HG02840 (cell line): ENCODE results near the gene IFNAR2.
"Not testable (repeated sequence)": the region's sequence is repeated elsewhere in the genome, so short reads cannot be mapped to it uniquely, and the experiment has no call there.

Experiments
- ATAC-seq: cut with Tn5 transposase; IDR thresholded peaks from one replicate; pipeline ENCODE4 v1.9.1; 2021; ENCODE audit warnings: mild to moderate bottlenecking, moderate library complexity, moderate number of reproducible peaks; ENCODE audit not compliant: unreplicated experiment, low FRiP score

The IFNAR2 gene

DNA sequence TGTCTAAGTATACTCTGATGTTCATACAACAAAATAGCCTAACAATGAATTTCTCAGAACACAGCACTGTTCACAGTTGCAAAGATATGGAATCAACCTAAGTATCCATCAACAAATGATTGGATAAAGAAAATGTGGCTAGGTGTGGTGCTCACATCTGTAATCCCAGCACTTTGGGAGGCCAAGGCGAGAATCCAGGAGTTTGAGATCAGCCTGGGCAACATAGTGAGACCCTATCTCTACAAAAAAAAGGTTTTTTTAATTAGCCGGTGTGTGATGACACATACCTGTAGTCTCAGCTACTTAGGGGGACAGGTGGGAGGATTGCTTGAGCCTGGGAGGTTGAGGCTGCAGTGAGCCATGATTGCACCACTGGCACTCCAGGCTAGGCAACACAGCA is 10.7 kb downstream of the IFNAR2 start:
- ATAC-seq = no peak

DNA sequence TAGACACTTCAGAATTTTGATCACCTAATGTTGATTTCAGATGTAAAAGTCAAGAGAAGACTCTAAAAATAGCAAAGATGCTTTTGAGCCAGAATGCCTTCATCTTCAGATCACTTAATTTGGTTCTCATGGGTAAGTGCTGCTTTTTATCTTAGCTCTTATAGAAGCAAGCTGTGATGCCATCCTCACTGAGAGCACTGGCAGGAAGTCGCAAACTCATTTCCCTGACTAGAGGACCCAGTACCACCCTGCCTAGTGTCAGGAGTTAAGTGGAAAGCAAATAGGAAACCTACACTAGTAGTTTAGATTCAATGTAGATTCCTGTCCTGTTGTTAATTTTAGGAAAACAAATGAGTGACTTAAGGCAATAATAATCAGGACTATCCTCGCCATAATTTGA is 12.1 kb downstream of the IFNAR2 start:
- no peak for ATAC-seq

DNA sequence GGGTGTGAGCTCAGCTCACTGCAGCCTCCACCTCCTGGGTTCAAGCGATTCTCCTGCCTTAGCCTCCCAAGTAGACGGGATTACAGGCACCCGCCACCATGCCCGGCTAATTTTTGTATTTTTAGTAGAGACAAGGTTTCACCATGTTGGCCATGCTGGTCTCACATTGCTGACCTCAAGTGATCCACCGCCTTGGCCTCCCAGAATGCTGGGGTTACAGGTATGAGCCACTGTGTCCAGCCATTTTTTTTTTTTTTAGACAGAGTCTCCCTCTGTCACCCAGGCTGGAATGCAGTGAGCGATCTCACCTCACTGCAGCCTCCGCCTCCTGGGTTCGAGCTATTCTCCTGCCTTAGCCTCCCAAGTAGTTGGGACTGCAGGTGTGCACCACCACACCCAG is 13.1 kb downstream of the IFNAR2 start:
- not testable (repeated sequence) for ATAC-seq

DNA sequence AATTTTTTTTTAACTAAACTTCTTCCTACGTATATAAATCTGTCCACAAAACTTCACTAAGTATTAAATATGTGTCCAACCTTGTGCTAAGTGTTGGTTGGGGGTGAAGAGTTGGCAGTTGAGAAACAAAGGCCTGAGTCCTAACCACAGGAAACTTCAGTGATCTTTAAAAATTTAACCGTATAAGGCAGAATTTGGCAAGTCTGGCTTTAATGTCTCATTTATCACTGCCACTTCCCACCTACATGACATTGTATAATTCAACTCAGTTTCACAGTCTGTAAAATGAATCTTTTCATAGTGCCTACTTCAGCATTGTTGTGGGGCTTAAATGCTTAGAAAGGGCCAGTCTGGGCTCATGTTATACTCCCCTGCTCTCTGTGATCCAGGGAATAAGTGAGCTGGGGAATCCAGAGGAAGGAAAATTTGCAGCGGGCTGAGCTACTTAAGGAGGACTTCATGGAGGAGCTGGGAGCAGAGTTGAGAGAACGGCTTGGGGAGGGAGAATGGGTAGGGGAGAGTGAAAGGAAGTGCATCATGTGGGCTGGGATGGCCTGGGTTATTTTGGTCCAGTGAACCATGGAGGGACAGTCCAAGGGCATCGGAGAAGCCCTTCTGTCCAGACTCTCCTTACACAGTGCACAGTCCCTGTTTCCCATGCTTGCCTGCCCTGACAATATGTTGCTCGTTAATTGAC is 14.5 kb downstream of the IFNAR2 start:
- ATAC-seq = no peak

DNA sequence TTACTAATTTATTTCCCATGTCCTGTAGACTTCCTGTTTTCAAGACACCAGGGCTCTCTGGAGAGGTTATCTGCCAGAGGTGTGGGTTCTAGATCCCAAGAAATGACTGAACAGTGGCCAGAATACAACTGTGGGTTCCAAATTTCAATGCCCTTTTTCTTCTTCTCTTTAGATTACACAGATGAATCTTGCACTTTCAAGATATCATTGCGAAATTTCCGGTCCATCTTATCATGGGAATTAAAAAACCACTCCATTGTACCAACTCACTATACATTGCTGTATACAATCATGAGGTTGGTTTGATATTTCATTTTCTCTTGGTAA is 15.0 kb downstream of the IFNAR2 start:
- ATAC-seq = no peak

DNA sequence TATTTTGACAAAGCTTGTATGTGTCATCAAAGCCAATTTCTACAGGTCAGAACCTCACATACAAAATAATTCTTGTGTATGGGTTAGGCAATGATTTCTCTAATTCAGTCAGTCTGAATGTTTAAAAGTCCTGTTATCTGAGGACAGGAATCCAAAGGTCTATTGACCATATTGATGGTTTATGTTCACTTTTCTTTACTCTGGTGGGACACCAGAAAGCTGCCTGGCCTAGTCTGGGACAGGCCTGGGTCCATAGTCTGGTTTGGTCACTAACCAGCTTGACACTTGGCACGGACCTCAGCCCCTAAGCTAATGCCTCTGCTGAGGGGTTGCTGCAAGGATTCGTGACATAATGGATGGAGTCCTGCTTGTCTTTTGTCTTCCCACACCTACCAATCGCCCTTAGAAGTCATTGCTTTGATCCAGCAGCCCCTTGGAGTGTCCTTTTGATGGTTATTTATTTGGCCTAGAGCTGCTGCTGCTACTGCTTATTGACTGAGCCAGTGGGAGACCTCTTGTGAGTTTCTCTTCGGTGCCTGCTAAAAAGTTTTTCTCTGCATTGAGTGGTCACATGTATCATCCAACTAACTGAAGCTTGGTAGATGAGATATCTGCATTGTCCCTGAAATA is 15.7 kb downstream of the IFNAR2 start:
- ATAC-seq = no peak

DNA sequence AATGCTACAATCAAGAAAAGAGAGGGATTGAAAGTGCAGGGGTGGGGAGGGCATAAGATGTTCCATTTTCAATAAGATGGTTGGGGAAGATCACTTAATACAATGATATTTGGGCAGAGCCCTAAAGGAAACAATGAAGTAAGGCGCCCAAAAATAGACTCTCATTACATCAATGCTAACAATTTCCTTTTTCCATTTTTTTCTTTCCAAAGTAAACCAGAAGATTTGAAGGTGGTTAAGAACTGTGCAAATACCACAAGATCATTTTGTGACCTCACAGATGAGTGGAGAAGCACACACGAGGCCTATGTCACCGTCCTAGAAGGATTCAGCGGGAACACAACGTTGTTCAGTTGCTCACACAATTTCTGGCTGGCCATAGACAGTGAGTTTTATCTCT is 16.8 kb downstream of the IFNAR2 start:
- no peak for ATAC-seq

DNA sequence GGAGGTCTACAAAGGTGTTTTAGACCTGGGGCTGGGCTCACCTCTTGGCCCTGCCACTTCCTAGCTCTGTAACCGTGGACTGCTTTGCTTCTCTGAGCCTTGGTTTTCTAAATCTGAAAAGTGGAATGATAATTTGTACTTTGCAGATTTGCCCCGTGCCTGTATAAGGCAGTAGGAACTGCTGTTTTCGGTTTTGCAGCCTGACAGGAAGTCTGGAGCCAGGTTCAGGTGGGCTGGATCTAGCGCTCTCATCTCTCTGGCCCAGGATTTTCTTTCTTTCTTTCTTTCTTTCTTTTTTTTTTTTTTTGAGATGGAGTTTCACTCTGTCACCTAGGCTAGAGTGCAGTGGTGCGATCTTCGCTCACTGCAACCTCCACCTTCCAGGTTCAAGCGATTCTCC is 17.2 kb downstream of the IFNAR2 start:
- no peak for ATAC-seq

DNA sequence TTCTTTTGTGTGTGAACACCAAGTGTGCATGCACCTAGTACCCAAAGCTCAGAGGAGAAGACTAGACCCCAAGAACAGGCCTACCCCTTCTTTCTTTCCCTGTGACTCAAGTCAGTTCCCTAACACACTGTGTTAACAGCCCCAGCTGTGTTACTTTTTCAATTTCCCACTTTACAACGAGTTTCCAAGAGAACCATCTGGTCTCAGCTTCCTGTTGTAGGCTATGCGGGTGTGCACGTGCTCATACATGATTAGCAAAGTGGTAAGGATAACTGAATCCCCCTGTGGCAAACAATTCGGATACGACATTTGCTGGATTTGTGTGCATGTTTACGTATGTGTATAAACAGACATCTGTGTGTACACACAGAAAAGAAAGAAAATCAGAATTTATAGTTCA is 17.9 kb downstream of the IFNAR2 start:
- ATAC-seq = no peak

DNA sequence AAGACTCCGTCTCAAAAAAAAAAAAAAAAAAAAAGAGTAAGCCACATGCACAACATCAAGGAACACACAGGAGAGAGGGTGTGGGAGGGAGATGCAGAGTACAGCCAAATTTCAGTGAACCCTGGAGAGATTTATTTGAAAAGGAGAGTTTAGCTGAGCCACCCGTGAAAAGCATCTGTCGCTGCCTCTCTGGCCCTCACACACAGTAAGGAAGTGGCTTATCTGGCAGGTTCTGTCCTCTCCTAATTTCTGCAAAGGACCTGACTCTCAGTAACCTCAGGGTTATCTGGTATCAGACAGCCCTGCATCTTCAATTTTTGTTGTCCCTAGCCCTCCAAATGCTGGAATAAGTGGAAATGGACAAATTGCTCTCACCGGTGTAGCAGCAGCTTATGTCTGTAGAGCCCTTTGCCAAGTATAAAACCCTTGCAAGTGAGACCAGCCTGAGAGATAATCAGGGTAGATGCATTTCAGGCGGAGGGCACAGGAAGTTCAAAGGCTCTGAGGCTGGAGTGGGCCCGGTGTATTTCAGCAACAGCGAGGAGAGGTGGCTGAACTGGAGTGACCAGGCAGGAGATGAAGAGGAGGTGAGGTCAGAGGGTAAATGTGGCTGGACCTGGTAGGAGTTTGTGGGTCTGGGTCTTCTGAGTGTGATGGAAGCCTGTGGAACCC is 19.7 kb downstream of the IFNAR2 start:
- no peak for ATAC-seq

DNA sequence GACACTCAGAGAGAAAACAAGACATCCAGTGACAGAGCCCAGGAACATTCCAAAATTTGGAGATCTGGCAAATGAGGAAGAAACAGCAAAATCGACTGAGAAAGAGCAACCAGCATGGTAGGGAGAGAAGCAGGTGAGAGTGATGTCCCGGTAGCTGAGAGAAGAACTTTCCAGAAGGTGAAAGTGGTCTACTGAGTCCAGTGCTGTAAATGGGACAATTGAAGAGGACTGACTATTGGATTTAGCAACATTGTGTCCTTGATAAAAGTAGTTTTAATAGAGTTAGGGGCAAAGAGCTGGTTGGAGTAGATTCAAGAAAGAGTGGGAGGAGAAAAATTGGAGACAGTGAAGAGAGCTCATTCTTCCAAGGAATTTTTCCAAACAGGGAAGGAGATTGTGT is 21.4 kb downstream of the IFNAR2 start:
- ATAC-seq = no peak

DNA sequence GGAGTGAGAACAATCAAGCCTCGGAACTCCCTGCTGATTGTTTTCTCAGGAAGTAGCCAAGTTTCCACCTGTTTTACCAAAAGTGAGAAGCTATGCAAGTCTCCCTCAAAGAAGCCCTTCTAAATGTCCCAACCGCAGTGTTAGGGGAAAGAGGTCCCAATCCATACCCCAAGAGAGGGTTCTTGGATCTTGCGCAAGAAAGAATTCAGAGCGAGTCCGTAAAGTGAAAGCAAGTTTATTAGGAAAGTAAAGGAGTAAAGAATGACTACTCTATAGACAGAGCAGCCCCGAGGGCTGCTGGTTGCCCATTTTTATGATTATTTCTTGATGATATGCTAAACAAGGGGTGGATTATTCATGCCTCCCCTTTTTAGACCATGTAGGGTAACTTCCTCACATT is 23.6 kb downstream of the IFNAR2 start:
- not testable (repeated sequence) for ATAC-seq

DNA sequence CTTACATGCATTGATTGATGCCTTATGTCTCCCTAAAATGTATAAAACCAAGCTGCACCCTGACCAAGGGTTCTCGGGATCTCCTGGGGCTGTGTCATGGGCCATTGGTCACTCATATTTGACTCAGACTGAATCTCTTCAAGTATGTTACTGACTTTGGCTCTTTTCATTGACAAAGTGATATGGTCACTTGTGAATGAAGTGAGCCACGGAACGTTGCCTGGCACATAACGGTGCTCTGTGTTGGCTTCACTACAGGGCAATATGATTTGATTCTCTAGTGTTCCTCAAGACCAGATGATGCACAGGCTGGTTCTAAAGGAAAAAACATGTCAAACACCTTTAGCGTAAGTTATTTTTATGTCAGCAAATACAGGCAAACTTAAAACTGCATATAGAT is 25.0 kb downstream of the IFNAR2 start:
- ATAC-seq = no peak

DNA sequence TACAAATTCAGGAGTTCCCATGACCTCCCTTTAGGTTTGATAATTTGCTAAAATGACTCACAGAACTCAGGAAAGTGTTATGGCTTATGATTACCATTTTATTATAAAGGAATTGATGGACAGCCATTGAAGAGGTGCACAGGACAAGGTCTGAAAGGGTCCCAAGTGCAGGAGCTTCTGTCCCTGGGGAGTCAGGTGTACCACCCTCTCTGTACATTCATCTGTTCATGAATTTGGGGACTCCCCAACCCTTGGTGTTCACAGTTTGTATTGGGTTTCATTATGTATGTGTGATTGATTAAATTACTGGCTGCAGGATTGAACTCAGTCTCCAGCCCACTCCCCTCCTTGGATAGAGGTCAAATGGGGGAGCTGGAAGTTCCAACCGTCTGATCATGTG is 25.7 kb downstream of the IFNAR2 start:
- no peak for ATAC-seq

DNA sequence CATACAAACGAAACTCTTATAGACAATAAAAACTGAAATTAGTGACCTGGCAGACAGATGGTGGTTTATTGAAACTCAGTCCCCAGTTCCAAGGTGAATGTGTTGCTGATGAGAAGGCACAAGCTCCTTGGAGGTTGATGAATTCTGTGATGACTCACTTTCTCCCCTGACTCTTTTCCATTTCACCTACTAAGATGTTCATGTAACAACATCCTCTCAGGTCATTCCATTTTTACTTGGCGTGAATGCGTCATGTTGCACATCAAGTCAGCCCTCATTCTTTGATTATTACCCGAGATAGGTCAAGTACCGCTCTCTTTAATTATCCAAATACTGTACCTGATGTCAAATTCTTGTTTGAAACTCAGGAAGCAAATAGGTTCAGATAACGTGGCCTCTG is 26.3 kb downstream of the IFNAR2 start:
- ATAC-seq = no peak

DNA sequence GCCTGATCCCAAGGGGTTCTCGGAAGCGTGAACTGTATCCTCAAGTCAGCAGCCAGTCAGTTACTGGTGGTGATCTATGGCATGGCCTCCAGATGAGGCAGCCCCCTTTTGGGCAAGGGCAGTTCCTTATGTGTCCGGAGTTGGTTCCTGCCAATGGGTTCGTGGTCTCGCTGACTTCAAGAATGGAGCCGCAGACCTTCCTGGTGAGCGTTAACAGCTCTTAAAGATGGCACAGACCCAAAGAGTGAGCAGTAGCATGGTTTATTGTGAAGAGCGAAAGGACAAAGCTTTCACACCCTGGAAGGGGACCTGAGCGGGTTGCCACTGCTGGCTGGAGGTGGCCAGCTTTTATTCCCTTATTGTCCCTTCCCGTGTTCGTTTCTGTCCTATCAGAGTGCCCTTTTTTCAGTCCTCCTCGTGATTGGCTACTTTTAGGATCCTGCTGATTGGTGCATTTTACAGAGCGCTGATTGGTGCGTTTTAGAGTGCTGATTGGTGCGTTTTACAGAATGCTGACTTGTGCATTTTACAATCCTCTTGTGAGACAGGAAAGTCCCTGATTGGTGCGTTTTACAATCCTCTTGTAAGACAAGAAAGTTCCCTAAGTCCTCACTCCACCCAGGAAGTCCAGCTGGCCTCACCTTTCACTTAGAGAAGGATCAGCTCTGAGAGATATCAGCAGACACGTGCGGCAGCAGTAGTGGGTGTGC is 27.5 kb downstream of the IFNAR2 start:
- ATAC-seq = no peak

DNA sequence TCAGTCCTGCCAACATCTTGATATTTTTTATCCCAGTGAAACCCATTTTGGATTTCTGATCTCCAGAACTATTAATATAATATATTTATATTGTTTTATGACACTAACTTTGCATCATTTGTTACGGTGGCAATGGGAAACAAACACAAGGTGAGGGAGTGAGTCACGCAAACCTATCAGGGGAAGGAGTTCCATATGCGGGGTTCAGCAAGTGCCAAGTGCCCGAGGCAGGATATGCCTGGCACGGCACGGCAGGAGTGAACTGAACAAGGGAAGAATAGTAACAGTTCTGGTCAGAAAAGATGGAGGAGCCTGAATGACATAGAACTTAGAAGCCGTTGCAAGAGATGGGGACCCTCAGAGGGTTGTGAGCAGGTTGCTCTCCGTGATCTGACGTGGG is 28.7 kb downstream of the IFNAR2 start:
- no peak for ATAC-seq

DNA sequence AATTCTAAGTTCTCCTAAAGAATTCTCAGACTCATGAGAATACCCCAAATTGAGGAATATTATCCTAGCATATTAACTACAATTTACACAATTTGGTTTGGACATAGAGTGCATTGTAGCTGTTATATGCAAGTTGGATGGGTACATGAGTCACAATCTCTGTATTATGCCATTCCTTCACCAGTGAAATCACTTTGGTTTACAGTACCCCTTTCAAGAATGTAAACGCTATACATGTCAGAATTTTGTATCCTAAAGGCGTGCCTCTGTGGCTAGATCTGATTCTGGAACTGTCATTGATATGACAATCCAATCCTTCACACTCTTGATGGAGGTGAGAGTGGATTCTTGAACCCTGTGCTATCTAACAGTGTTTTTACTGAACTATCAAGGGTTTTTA is 29.7 kb downstream of the IFNAR2 start:
- ATAC-seq = no peak

DNA sequence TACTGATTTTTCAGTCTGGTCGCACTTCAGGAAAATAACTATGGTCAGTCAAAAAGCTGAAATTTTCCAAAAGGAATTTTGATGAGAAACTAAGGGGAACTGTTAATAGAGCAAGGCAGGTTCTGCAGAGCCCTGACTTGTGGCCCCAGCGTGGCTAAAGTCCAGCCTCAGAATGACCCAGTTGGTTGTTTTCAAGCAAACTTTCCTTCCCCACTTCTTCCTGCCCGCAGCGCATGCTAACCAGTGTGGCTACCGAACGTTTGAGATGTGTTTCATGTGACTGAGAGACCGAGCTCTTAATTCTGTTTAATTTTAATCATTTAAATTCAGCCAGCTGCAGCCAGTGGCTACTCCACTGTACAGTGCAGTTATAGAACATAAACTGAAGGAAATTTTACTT is 30.3 kb downstream of the IFNAR2 start:
- no peak for ATAC-seq

DNA sequence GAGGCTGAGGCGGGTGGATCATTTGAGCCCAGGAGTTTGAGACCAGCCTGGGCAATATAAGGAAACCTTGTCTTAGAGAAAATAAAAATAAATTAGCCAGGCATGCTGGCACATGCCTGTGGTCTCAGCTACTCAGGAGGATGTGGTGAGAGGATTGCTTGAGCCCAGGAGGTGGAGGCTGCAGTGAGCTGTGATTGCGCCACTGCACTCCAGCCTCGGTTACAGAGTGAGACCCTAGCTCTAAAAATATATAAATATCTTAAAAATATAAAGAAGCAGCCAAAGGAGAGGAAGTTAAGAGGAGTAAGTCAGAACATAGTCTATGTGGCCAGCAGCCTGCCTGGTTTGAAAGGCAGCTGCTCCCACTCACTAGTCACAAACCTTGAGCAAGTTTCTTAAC is 31.9 kb downstream of the IFNAR2 start:
- no peak for ATAC-seq

DNA sequence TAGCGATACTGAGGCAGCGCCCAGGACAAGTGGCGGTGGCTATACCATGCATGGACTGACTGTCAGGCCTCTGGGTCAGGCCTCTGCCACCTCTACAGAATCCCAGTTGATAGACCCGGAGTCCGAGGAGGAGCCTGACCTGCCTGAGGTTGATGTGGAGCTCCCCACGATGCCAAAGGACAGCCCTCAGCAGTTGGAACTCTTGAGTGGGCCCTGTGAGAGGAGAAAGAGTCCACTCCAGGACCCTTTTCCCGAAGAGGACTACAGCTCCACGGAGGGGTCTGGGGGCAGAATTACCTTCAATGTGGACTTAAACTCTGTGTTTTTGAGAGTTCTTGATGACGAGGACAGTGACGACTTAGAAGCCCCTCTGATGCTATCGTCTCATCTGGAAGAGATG is 33.2 kb downstream of the IFNAR2 start:
- no peak for ATAC-seq

DNA sequence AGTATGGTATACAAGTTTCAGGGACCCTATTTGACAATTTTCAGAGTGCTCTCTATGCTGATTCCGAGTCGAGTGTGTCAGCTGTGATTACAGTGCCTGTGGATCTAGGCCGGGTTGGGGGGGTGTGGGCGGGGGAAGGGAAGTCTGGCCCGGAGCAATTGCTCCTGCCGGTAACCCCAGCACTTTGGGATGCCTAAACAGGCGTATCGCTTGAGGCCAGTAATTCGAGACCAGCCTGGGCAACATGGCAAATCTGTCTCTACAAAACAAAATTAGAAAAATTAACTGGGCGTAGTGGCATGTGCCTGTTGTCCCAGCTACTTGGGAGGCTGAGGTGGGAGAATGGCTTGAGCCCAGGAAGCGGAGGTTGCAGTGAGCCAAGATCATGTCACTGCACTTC is 34.8 kb downstream of the IFNAR2 start:
- ATAC-seq = no peak
